Suppressor macrophage (primary cell): ENCODE measurements around the gene ZNF865.

ENCODE experiments used
- DNase-seq, 4 experiments: peaks; one replicate each; pipeline ENCODE4 v3.0.0-alpha.2; 2020 to 2022

ZNF865 gene

GRCh38 chr19:55586976-55587668 lies 18.3 kb upstream of the ZNF865 start:
- DNase-seq = peak; percentile 90 to 95 (median 92)

DNA sequence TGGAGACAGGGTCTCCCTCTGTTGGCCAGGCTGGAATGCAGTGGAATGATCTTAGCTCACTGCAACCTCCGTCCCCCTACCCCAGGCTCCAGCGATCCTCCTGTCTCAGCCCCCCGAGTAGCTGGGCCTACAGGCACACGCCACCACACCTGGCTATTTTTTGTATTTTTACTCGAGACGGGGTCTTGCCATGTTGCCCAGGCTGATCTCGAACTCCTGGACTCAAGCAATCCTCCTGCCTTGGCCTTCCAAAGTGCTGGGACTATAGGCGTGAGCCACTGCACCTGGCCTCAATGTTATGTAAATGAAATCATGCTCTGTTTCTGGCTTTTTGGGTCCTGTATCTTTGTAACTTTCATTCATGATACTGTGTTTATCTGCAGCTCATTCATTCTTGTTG lies 16.7 kb upstream of the ZNF865 start:
- no peak for DNase-seq

GRCh38 chr19:55590109-55590508 lies 15.3 kb upstream of the ZNF865 start:
- DNase-seq = no peak

DNA sequence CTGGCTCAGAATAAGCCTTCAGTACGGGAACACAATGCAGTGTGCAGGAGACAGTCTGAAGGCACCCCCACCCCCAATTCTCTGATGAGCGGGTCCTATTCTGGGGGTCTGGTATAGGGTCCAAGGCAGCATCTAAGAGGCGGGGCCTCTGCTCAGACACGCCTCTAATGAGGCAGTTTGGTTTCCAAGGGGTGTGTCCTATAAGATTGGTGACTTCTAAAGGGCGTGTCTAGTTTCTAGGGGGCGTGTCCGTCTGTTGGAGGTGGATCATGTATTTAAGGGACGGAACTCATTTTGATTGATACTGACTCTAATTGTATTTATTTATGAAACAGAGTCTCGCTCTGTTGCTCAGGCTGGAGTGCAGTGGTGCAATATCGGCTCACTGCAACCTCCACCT lies 14.8 kb upstream of the ZNF865 start:
- no peak for DNase-seq

DNA sequence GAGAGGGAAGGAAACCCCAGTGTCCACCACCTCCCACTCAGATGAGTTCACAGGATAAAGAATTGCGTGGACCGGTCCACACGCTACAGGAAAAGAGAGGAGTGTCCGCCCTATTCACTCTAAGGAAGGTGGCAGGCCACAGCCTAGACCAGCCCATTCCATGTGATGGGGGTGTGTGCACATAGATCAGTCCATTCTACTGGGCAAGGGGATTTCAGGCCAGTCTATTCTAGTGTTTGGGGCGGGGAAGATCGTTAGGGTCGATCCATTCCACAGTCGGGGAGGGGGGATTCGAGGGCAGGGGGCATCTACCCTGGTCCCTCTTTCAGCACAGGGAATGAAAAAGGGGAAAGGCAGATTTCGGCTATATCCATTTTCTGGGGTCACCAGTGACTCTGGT lies 13.9 kb upstream of the ZNF865 start:
- DNase-seq = no peak

DNA sequence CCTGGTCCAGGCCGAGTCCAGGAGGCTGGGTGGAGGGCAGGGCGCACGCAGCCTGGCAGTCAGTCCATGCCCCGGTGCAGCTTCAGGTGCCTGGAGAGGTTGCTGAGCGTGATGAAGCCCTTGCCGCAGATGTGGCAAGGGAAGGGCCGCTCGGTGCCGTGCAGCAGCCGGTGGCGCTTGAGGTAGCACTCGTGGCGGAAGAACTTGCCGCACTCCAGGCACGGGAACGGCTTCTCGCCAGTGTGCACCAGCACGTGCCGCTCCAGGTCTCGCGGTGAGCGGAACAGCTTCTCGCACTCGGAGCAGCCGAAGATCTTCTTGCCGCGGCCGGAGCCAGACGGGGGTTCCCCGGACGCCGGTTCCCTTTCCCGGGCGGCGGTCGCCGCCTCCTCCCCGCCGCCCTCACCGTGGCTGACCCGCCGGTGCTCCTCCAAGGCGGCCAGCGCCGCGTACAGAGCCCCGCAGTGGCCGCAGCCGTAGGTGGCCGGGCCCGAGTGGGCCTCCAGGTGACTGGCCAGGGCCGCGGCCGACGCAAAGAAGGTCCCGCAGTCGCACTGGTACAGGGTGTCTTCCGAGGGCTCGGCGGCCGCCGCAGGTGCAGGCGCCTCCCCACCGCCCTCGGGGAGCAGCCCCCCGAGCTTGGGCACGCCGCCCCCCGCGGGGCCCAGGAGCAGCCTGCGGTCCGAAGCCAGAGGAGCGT lies 12.9 kb upstream of the ZNF865 start:
- DNase-seq = no peak

DNA sequence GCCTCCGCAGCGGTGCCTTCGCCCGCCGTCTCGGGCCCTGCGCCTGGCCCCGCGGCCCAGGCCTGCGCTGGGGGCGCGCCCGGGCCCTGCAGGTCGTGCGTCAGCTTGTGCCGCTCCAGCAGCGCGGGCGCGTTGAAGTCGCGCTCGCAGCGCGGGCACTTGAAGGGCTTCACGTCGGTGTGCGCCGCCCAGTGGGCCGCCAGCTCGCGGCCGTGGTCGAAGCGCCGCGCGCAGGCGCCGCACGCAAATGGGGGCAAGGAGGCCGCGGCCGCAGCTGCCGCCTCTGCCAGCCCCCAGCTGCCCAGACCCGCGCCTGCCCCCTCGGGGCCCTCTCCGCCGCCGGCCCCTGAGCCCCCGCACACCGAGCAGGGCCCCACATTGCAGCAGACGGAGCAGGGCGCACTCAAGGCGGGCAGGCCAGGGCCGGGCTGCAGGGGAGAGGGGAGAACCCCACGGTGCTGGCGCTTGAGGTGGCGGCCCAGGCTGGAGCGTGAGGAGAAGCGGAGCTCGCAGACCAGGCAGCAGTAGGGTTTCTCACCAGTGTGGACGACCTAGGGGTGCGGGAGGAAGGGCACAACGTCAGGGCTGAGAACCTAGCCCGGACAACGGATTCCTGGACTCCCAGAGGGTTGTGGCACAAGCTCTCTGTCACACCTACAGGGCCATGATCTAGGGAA lies 12.2 kb upstream of the ZNF865 start:
- DNase-seq = no peak

DNA sequence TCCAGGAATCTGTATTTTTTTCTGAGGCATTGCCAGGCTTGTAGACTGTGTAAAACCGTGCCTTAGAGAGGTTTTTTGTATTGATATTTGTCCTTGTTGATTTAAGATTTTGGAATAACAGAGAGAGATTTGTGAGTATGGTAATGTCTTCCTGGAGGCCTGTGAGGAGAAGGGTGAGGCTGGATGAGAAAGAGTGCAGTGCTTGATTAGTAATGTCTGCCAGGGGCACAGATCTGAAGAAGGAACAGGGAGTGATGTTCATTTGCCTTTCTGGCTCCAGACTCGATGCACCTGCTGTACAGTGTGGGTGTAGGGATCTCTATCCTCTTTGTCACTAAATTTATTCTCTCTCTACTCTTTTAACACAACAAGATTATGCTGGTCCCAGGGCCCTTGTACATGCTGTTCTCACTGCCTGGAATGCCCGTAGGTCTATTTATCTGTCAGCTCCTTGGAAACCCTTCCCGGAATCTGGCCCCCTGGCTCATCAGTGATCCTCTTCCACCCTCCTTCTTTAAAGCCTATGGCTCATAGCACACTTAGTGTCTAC lies 10.4 kb upstream of the ZNF865 start:
- no peak for DNase-seq

- no peak for DNase-seq
Observed at GRCh38 chr19:55596304-55596703, 9.1 kb upstream of the ZNF865 start.

DNA sequence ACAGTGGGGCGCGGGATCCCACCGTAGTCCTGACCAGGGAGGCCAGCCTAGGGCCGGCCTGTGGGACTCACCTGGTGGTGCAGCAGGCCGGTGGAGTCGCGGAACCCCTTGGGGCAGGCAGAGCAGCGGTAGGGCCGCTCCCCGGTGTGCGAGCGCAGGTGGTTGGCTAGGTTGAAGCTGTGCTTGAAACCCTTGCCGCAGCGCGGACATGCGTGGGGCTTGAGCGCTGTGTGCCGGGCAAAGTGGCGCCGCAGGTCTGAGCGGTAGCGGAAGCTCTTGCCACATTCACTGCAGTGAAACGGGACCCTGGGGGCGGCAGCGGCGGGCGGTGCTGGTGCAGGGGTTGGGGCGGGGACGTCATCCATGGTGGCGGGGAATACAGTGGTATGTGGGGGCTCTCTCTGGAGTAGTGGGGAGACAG lies 7.9 kb upstream of the ZNF865 start:
- DNase-seq = no peak

- no peak for DNase-seq
Observed at GRCh38 chr19:55598034-55598433, 7.4 kb upstream of the ZNF865 start.

DNA sequence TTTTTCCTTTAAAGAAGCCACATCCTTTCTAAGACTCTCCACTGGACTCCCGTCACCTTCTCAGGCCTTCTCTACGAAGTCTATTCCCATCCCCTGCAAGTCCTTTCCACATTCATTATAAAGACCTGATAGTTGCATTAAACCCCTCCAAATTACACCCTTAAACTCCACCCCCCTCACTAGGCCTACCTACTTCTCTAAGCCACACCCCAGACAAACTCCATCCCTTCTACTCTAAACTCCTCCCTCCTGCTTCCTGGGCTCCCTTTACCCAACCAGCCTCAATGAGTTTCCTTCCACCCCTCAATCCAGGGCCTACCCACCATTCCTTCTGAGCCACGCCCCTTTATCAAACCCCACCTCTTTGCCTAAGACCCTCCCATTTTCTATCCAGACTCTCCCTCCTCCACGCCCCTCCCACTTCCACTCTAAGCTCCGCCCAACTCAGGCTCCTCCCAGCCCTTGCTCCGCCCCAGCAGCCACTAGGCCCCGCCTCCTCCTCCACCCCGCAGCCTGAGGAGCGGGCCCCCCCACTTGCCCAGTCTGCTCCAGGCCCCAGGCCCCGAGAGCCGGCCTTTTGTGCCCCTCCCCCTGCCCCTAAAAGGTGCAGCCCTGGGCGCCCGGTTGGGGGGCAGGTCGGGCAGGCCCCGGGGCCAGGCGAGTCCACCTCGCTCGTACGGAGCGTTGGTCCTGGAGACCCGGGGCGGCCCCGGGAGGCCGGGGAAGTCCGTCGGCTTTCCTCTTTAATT lies 6.6 kb upstream of the ZNF865 start:
- peak; percentile 97 to 98 (median 97) for DNase-seq

GRCh38 chr19:55599468-55599841 lies 6.0 kb upstream of the ZNF865 start, which contains the start of gene FIZ1:
Gene FIZ1, minus strand, starts transcription at chr19:55599517. Its CDS starts 1,652 bp downstream, at chr19:55597865.
- peak; percentile 98 to 99 (median 98) for DNase-seq

GRCh38 chr19:55599842-55600661 lies 5.4 kb upstream of the ZNF865 start, which contains the start of gene ZNF524:
Gene ZNF524, plus strand, starts transcription at chr19:55600288. Its CDS starts 1,825 bp downstream, at chr19:55602113.
- DNase-seq = peak; percentile 81 to 96 (median 90)

GRCh38 chr19:55600662-55601028 lies 4.8 kb upstream of the ZNF865 start:
- no peak for DNase-seq

DNA sequence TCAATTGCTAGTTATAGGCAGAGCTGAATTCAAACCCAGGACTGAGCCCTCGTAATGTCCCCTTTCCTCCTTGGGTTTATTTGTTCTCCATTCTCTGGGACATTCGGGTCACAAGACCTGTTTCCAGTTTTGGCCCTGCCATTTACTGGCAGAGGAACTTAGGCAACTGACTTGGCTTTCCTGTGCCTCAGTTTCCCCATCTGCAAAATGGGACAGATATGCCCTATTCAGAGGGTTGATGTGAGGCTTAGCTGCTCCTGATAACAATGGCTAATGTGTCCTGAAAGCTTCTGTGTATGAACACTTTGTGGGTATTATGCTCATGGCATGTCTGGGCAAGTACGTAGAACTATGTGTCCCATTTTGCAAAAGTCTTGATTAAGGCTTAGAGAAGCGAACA lies 4.4 kb upstream of the ZNF865 start:
- DNase-seq = peak; percentile 16 to 58 (median 50)

GRCh38 chr19:55602104-55603001 lies 3.1 kb upstream of the ZNF865 start:
- no peak for DNase-seq

DNA sequence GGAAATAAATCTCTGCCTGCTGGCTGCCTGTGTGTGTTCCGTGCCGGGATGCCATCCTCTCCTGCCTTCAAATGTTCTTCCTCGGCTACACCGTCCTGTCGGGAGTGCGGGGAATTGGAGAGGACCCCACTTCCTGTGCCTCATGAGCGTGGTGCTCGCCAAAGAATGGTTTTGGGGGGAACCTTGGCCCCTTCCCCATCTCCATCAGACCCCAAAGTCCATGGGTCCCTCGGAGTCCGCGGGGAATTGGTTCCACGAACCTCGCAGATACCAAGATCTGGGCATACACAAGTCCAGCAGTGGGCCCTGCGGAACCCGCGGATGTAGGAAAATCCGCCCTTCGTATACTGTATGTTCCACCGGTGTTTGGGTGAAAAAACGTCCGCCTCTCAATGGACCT lies 2.3 kb upstream of the ZNF865 start:
- DNase-seq = no peak

DNA sequence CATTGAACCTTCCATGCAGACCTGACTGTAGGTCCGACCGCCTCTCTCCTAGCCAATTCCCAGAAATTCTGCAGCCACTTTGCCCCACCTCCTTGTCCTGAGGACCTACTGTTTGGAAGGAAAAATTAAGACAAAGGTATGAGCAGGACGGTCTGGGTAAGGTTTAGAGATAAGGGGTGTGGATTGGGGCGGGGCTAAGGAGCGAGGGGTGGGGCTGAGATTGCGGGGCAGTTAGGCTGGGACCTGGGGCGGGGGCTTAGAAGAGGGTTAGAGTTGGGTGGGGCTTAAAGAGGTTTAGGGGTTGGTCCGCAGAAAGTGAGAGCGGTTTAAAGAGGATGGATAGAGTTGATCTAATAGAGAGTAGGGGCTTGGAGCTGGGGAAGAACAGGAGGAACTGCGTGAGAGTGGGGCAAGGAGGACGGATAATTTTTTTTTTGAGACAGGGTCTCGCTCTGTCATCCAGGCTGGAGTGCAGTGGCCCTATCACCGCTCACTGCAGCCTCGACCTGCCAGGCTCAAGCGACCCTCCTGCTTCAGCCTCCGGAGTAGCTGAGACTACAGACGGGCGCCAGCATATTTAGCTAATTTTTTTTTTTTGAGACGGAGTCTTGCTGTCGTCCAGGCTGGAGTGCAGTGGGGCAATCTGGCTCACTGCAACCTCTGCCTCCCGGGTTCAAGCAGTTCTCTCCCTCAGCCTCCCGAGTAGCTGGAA lies 1.7 kb upstream of the ZNF865 start:
- DNase-seq = no peak

DNA sequence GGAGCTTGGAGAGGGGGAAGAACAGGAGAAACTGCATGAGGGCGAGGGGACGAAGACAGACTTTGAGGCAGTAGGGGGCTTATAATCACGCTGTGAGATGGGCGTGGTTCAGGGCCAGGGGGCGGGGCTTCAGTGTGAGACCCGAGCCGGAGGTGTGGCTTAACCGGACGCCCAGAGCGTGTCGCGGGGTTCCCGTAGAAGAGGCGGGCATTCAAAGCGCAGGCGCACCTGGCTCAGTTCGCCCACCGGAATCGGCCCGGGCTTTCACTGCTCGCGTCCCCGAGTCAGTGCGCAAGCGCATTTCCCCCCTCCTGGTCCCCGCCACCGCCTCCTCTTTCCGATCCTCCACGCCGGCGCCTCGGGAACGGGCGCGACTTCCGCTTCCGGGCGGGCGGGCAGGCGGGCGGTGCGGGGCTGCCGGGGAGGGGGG lies 225 bp upstream of the ZNF865 start:
- DNase-seq = peak; percentile 98 to 99 (median 99)
